GM21723 (cell line): ENCODE data around the gene KRT83.
"Not testable (repeated sequence)": the region's sequence is repeated elsewhere in the genome, so short reads cannot be mapped to it uniquely, and the experiment has no call there.

Experiments
- ATAC-seq: cut with Tn5 transposase; IDR thresholded peaks from one replicate; pipeline ENCODE4 v1.9.1; 2021; ENCODE audit warnings: mild to moderate bottlenecking, moderate library complexity; ENCODE audit not compliant: unreplicated experiment

KRT83 gene

GRCh38 chr12:52287816-52288805 lies 33.1 kb downstream of the KRT83 start:
- ATAC-seq, result peak; percentile 74

DNA sequence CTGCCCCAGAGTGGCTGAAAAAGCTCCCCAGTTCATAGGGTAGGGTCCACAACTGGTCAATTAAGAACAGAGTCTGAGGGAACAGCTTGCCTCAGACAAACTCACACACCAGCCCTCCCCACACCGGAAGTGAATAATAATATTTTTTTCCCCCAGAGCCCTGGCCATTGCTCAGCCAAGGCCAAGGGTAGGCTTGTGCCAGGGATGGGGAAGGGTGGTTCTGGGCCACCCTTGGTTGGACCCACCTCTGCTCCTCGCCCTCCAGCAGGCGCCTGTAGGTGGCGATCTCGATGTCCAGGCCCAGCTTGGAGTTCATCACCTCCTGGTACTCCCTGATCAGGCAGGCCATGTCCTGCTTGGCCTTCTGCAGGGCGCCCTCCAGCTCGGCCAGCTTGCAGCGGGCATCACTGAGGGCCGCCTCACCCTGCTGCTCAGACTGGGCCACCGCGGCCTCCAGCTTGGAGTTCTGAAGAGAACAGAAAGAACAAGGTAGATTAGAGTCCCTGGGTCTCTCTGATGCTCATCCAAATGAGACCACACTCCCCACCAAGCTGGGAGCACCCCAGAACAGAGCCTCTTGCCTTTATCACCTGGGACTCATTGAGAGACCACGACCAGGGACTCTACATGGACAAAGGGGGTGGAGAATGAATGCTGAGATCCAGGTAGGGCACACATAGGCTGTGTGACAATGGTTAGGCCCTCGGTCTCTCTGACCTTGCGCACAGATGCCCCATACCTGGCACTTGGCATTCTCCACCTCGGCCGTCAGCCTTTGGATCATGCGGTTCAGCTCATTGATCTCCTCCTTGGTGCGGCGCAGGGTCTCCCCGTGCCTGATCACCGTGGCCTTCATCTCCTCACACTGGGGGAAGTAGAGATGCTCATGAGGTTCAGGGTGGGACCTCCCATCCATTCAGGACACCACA lies 34.1 kb downstream of the KRT83 start:
- ATAC-seq, result not testable (repeated sequence)

- no peak for ATAC-seq
These were observed 35.2 kb downstream of the KRT83 start for GRCh38 chr12:52285851-52286530.

GRCh38 chr12:52285172-52285745 lies 35.9 kb downstream of the KRT83 start:
- ATAC-seq, result no peak

- ATAC-seq, result no peak
These were observed 36.5 kb downstream of the KRT83 start for GRCh38 chr12:52284562-52285171.

DNA sequence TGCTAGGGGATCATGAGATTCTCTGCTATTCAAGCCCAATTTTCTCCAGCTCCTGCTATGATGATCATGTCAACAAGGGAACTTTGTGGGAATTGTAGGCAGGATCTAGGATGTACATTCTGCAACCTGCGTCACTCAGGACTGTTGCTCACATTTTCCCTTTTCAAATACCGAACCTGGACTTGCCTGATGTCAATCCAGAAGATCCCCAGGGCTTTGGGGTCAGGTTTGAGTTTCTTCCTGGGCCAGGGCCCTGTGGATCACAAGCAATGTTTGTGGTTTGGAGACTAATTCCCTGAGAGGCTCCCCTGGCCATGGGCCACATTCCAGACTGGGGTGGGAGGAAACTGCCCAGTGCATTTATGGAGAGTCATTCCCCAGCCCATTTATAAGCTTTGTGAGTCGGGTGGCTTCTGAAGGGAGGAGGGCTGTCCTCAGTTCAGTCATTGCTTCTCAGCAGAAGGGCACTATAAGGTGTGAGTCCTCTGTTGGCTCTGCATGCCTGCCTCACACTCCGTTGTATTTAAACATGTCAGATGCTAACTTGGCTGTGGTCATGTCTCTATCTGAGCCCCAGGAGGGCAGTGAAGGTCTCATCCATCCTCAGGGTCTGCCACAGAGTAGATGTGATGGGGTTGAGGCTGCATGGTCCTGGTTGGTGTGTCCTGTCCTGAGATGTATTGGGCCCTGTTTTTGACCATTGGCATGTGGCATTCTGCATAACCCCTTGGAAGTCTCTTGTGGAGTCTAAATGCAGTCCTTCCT lies 40.2 kb downstream of the KRT83 start:
- no peak for ATAC-seq

- no peak for ATAC-seq
These were observed 40.8 kb downstream of the KRT83 start for GRCh38 chr12:52280319-52280795.

GRCh38 chr12:52279422-52280318 lies 41.5 kb downstream of the KRT83 start:
- no peak for ATAC-seq

DNA sequence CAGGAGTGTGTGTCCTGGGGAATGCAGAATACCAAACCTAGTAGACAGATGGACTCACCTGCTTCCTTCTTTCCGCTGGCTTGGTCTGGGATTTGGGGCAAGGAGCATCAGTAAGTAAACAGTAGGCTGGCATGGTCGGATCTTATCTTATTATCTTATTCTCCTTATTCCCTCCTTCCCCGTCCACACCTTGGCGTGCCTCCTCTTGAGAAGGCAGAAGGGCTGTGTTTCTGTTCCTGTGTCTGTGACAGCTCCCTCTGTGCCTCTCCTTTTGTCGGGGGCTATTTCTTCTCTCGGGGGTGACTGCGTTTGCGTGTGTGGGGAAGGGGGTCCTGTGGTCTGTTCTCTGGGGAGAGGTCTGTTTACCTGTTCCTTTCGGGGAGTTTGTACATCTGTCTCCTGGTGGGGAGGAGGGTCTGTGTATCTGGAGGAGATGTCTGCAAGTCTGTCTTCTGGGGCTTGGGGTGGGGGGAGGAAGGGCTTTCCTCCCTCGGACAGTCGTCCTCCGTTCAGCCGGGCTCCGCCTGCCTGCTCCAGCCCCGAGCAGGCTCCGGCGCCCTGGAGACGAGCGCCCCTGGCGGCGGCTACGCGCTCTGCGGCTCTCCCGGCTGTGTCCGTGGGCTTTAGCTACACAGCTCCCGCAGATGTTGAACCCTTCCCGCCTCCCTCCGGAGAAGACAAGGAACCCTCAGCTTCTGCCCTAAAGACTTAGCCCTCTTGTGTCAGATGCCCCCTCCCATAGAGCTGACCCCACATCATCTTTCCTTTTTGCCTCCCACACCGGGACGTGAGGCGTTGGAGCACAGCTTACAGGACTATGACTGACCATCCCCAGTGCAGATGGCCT lies 42.4 kb downstream of the KRT83 start:
- ATAC-seq, result peak; percentile 81

DNA sequence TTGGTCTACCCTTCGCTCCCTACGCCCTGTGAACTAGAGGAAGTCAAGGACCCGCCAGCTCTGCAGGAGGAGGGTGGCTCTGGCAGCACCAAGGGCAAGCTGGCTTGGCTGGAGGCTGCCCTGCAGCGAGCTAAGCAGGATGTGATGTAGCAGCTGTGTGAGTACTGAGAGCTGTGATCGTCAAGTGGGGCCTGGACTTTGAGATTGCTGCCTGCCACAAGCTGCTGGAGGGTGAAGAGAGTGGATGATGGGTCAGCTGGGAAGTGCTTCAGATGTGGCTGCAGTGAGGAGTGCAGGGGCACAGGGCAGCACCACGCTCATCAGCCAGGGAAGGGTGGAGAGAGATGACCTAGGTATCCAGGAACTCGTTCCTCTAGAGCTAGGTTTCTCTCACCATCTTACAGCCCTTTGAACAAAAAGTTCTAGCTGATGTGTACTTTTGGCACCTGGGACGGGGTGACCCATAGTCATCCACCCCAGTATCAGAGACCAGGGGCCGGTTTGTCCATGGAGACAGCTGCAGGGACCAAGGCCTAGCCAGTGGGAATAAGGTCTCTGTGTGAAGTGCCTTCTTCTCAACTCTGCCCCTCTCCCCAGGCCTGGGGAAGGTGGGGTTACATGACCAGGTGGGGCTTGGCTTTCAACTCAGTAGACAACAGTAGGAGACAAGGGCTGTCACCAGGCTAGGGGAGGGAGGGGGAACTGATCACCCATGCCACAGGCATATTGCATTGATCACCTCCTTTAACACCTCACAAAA lies 43.5 kb downstream of the KRT83 start:
- ATAC-seq, result no peak

GRCh38 chr12:52275686-52276085 lies 45.5 kb downstream of the KRT83 start:
- no peak for ATAC-seq

GRCh38 chr12:52274521-52275120 lies 46.6 kb downstream of the KRT83 start, which contains the start of gene KRT86:
KRT86 (plus strand) TSS chr12:52274645; CDS start chr12:52301917, 27,272 bp downstream.
- ATAC-seq, result no peak

GRCh38 chr12:52271158-52271557 lies 50.0 kb downstream of the KRT83 start:
- ATAC-seq, result no peak

GRCh38 chr12:52270541-52271070 lies 50.6 kb downstream of the KRT83 start:
- ATAC-seq, result no peak

DNA sequence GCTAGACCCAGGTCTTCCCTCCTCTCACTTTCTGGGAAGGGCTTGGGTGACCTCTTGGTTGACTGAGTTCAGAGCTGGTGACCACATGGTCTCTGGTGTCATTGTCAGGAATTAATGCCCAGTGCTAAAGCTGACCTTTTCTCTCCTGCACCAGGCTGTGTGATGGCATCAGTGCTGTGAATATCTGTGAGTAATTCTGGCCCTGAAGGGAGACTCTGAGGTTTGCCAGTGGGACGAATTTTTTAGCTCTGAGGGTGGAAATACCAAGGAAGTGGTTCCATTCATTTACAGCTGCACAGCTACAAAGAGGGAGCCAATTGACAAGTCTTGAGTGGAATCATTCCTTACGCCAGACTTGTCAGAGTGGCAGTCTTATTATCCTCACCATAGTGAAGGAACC lies 53.0 kb downstream of the KRT83 start:
- no peak for ATAC-seq

DNA sequence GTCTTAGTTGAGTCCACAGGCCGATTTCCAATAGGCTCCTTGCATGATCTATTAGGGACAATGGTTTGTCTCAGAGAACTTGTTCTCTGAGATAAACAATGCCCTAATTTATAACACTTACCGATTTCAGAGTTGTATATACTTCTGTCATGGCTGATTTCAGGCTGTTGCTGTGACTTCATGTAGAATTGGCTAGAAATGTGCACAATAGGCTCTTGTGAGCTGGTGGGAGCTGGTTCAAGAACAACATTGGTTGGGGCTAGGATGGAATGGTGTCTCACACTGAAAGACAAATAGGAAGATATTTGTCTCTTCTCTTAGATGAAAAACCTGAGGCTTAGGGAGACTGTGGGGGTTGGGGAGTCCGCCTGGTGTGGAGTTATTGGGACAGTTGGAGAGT lies 53.5 kb downstream of the KRT83 start:
- ATAC-seq, result no peak
